RPMI8226 (cell line): ENCODE data around the gene STK11.

Source experiments
- DNase-seq: peaks from one replicate; pipeline ENCODE4 v3.0.0-alpha.2; 2015

The STK11 gene

DNA sequence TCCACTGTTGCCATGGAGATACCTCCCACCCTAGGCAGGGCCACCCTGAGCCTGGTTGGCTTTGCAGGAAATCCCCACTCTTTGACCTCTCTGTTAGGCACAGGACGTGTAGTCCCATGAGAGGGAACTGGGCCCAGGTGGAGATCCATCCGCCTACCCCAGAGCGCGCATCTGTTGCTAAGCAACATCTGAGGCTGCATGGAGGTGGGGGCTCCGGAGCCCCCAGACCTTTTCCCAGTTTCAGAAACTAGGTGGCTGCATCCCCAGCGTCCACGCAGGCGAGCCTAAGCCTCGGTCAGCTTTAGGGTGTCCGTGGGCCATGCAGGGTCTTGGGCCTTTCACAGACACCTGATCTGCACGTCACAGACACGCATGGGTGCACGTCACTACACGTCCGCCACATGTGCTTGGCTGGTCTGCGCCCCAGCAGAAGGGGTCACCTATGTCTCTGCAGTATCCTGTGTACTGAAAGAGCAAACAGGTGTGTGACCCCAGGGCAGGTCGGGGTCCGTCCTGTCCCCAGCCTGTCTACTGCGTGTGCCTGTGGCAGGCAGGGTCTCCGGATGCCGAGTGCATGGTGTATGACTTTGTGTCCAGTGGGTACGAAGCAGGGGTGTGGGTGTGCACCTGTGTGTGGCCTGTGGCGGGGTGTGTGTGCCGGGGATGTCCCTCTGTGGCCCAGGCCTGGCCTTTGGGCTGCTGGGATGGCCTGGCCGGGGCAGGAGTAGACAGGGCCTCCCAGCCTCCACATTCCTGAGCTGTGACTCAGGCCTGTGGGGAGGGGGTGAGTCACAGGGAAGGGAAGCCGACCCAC lies 59.4 kb downstream of the STK11 start:
- DNase-seq: no peak

- no peak for DNase-seq
Observed at GRCh38 chr19:1265615-1266128, 60.1 kb downstream of the STK11 start.

DNA sequence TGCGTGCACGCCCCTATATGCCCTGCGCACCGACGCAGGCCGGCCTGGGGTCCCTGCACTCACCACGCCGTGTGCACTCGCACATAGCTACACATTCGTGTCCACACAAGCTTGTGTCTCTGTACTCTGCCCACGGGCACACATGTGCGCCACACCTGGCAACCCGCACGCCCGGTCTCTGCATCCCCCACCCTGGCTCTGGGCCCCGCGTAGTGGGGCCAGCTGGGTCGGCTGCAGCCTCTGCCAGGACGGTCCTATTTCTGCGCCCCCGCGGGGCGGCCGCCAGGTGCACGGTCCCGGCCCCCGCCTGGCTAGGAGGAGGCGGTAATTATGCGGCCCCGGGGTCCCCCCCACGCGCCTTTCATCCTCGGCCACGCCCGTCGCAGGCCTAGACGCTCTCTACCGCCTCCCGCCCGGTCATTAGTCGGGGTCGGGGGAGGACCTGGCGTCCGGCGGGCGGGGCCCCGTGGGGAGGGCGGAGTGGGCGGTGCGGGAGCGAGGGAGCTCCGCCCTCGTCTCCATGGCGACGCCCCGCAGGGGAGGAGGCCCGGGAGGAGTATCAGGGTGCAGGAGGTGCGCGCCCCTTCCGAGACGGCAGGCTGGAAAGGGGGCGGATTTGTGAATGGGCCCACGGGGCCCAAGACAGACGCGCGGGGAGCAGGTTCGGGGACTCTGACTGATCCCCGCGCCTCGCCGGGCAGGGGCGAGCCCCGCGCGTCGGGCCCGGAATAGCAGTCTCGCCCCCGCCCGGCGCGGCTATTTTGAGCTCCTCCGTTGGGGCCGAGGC lies 60.7 kb downstream of the STK11 start:
- DNase-seq: peak; percentile 96

GRCh38 chr19:1266916-1267476 lies 61.4 kb downstream of the STK11 start:
- peak; percentile 71 for DNase-seq

DNA sequence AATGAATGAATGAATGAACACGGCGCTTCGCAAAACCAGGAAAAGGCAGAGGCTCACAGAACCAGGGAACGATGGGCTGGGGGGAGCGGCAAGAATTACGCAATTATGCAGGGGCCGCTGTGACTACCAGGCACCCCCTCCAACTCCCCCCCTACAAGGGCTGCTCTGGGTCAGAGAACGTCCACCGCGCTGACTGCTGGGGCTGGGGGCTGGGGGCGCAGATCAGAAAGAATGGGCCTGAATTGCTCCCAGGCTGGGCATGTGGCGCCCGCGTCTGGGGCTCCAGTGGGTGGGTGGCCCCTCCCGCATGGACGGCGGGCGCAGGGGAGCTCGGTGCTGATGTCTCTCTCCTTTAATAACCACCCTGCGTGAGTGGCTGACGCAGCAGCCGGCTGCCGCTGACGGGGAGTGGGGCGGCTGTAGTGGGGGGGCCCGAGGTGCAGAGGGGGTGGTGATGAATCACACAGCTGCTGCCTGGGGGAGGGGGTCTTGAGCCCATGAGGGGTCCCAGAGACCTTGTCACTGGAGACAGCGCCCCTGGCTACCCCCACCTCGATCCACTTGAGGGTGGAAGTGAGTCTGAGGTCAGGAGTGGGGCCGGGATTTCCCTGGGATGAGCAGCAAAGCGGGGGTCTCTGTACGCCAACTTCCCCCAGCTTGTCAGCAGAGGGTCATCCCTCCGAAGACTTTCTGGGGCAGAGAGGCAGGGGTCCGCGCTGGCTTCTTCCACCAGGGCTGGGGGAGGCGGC lies 62.1 kb downstream of the STK11 start:
- peak; percentile 68 for DNase-seq

- no peak for DNase-seq
Observed at GRCh38 chr19:1268226-1269064, 62.9 kb downstream of the STK11 start.

- peak; percentile 99 for DNase-seq
Observed at GRCh38 chr19:1269065-1269477, 63.5 kb downstream of the STK11 start, which contains the start of gene CIRBP. TSS of gene CIRBP (plus strand) at chr19:1269332. CDS start at chr19:1270934, 1,602 bp downstream.

DNA sequence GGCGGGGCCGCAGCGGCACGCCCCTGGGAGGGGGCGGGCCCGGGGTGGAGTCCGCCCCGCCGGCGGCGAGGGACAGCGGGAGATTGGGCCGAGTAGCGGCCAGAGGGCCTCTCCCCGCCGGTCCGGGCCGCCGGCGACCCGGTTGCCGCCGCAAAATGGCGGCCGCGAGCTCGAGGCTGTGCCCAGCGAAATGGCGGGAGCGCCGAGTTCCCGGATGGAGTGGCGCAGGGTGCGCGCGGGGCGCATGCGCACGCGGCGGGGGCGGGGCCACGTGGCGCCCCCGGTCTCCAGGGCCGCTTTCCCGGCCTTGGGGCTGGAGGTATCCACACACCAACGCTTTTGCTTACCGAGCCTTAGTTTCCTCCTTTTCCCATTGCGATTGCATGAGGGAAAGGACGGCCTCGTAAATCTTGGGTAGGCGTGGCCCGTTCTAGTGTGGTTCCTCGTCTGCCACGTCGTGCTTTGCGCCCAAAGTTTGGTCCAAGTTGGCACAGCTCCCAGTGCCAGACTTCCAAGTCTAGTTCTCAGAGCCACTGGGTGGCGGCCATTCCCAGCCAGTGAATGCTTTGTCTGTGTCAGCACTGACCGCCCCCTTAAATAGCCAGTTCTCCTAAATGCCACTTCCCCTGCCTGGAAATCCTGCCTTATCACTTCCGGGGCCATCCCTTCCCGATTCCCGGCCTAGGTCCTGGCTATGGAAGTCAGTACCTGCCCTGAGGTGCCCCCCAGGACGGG lies 64.1 kb downstream of the STK11 start:
- peak; percentile 91 for DNase-seq

DNA sequence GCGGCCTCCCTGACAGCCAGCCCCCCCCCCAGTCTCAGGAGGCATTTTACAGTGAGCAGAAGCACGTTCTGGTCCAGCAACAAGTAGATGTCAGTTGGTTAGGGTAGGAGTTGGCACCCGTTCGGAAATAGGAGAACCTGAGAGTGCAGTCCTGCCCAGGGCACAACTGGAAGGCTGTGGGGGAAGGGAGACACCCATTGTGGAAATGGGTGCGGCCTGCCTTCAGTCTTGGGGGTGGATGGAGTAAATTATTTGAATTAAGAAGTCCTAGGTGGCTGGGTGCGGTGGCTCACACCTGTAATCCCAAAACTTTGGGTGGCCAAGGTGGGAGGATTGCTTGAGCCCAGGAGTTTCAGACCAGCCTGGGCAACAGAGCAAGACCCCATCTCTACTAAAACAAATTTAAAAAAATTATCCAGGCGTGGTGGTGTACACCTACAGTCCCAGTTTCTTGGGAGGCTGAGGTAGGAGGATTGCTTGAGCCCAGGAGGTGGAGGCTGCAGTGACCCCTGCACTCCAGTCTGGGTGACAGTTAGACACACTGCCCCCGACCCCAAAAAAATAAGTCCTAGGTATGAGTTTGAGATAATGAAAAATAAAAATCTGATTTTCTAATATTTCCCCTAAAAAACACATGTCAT lies 64.8 kb downstream of the STK11 start:
- DNase-seq: peak; percentile 62

DNA sequence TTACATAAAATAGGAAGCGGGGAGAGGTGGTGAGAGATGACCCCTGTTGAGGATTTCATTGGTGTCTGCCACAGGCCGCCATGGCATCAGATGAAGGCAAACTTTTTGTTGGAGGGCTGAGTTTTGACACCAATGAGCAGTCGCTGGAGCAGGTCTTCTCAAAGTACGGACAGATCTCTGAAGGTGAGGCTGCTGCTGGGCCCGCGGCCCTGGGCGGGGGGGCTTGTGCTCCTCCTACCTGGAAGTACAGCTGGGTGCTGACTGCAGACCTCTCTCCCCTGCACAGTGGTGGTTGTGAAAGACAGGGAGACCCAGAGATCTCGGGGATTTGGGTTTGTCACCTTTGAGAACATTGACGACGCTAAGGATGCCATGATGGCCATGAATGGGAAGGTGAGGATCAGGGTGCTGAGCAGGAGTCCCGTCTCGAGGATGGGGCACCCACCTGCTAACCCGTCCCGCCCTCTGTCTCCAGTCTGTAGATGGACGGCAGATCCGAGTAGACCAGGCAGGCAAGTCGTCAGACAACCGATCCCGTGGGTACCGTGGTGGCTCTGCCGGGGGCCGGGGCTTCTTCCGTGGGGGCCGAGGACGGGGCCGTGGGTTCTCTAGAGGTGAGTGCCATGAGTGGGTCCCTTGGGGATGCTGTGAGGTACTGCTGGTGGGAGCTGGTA lies 65.4 kb downstream of the STK11 start:
- DNase-seq: no peak

- DNase-seq: no peak
Observed at GRCh38 chr19:1271528-1272422, 66.2 kb downstream of the STK11 start.

DNA sequence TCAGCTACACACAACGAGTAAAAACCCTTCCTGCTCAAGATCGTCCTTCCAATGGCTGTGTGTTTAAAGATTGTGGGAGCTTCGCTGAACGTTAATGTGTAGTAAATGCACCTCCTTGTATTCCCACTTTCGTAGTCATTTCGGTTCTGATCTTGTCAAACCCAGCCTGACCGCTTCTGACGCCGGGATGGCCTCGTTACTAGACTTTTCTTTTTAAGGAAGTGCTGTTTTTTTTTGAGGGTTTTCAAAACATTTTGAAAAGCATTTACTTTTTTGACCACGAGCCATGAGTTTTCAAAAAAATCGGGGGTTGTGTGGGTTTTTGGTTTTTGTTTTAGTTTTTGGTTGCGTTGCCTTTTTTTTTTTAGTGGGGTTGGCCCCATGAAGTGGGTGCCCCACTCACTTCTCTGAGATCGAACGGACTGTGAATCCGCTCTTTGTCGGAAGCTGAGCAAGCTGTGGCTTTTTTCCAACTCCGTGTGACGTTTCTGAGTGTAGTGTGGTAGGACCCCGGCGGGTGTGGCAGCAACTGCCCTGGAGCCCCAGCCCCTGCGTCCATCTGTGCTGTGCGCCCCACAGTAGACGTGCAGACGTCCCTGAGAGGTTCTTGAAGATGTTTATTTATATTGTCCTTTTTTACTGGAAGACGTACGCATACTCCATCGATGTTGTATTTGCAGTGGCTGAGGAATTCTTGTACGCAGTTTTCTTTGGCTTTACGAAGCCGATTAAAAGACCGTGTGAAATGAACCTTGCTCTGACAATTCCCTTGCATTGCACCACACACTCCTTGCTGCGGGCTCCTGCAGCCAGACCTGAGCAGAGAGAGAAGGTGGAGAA lies 67.1 kb downstream of the STK11 start:
- no peak for DNase-seq

- no peak for DNase-seq
Observed at GRCh38 chr19:1273263-1274041, 67.9 kb downstream of the STK11 start.

DNA sequence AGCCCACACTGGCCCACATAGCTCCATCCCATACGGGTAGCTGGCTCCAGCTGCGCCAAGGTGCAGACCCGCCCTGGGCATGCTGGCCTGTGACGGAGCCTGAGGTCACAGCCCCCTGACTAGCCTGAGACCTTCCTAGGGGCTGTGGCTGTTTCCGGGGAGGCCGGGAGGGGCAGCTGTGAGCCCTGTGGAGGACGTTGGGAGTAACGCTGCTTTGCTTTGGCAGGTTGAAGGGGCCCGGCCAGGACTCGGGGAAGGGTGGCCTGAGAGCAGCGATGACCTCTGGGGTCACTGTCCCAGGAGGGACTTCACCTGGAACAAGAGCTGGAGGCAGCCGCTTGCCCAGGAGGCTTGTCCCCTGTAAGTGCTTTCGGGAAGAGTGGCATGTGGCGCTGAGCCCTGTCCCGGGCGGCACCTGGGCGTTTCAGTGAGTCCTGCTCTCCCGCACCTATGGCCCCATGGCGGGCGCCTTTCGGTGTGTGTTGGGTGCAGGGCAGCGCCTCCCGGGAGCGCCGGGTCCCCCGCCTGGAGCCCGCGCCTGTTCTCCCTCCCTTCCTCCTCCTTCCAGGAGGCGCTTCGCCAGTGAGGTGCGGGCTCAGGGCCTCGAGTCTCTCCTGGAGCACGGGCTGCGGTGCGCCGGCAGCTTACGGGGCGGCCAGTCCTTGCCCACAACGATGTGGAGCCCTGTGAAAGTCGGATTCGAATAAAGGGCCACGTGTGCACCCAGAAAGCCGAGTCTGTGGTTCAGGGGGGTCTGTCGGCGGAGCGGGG lies 68.7 kb downstream of the STK11 start:
- DNase-seq: no peak

DNA sequence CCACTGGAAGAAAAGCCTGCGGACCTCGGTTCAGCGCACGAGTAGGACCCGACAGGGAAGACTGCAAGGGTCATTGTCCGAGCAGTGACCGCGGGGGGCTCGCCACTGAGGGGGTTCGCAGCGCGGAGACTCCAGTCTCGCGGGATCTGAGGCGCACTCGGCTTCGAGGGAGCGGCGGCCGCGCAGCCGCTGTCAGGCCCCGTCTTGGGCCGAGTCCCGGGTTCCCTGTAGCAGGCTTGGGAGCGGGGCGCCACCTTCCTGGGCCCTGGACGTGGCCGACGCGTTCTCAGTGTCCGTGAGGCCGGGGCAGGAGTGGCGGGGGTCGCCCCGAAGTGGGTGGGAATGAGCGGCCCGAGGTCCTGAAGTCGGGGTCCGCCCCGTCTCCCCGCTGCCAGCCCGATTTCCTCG lies 69.3 kb downstream of the STK11 start:
- DNase-seq: no peak
